ENCODE data around the gene ACSS3. TPM values are rescaled to one million over a fixed set of nuclear protein-coding genes. Genes with fewer than 3 reads are reported as not detected.
A peak's percentile ranks its signal among the peaks of the same experiment; 100 is the strongest.

Gene ACSS3
- polyA plus RNA-seq, 1 of the 3 experiments (the other 2 are of a cell fraction) = 0.02 TPM

DNA sequence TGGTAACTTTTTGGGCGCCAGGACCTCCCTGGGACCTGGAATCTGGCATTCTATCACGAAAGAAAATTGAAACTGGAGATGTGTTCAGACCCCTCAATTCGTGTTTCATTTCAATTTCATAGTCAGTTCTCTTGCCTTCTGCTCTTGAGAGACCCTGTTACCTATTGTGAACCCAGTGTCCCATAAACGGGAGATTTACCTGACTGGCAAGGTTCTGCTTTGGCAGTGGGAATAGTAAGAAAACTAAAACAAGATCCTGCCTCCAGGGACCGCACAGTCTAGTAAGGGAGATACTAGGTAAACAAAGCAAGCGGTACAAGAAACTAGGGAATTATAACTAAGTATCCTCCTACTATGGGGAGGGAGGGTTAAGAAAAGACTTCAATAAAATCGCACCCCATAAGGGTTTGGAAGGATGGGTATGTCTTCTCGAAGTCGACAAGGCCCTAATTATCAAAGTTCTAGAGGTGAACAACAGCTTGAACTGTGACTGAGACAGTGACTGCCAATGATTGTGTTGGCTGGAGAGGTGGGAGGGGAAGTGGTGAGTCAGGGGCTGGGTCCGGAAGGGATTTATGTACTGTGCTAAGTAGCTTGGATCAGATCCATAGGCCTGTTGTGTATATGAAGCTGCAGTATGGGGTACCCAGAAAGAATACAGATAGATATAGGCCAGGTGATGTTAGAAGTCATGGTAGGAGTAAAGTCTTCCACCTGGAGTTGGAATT, 754 bp downstream of the ACSS3 start:
- Histone ChIP-seq H3K36me3 (replicated peaks in 1 of 2; ENCODE audit: control insufficient read depth in 1 of 2, insufficient read depth in 2 of 2, low read length in 1 of 2) (no peaks in the 10 kb centered on the region), H3K4me3 (ENCODE audit: low read depth in 2 of 2, low read length in 1 of 2) (peak overlapping the region in 1 of 2 experiments; percentile 29; a peak in 1 of 4 replicates), H3K9me3 (no peaks in the 10 kb centered on the region), H3K9me2 (no peaks in the 10 kb centered on the region), H3K79me2 (ENCODE audit: insufficient read depth) (no peaks in the 10 kb centered on the region), H3K9ac (no peak overlapping the region), H4K20me1 (ENCODE audit: insufficient read depth) (no peaks in the 10 kb centered on the region), H3K27me3 (ENCODE audit: insufficient read depth) (peaks cover 34% of the 10 kb centered on the region), H3K4me1 (ENCODE audit: control insufficient read depth in 1 of 2, insufficient read depth in 2 of 2, low read depth in 1 of 2, low read length in 1 of 2) (no peaks in the 10 kb centered on the region; a peak in 1 of 4 replicates), H2AFZ (ENCODE audit: low read depth) (no peak overlapping the region), H3F3A (replicated peaks; ENCODE audit: insufficient read depth) (no peaks in the 10 kb centered on the region), H3K27ac (ENCODE audit: low read depth in 2 of 2, low read length in 1 of 2) (no peak overlapping the region), H3K4me2 (no peak overlapping the region; the same call in 1 of the 2 replicates)
- 14% methylated on average over 10 of the region's 10 CpGs for WGBS (ENCODE audit: low lambda C conversion rate)
- ChIA-PET POLR2A (no interaction called here), CTCF (no interaction called here)
- DNase-seq = no peak
- TF ChIP-seq SMC3 (IDR thresholded peaks at IDR 0.05; ENCODE audit: low read depth, low read length) (no peak), EZH2phosphoT487 (IDR thresholded peaks at IDR 0.05; ENCODE audit: borderline replicate concordance, low read depth) (no peak)

DNA sequence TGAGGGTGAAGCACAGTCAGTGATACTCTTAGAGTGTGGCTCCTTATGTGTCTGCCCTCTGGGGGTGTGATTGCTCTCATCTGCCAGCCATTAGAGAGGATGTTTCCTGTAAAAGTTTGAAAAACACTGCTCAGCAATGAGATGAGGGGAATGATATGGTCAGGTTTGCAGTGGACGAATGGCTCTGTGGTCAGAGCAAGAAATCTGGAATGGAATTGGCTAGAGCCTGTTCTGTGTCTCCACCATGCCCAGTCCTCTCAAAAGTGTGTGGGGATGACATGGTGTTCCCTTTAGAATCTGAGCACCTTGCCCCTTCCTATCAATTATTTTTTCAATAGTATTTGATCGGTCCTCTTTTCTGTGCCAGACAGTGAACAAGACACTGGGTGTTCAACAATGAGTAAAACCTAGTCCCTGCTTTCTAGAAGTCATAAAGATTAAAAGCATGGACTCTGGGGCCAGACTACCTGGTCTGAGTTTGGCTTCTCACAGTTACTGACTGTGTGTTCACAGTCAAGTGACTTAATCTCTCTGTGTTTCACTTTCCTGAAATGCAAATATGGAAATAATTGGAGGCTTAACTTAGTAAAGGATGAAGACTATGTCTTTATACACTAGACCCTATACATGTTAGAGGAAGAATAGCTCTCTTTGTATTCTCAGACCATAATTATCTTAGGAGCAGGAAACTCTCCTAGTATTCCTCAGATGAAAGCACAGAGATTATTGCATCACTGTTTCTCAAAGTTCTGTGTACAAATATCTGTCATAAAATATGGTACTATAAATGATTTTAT, 1.6 kb downstream of the ACSS3 start:
- DNase-seq = no peak
- no peaks in the 10 kb centered on the region for H3K79me2 ChIP-seq (ENCODE audit: insufficient read depth)
- no peak overlapping the region for H3K27ac ChIP-seq (ENCODE audit: low read depth in 2 of 2, low read length in 1 of 2)
- ChIA-PET CTCF (no interaction called here), POLR2A (no interaction called here)
- H3K4me2 ChIP-seq = no peak overlapping the region
- no peak overlapping the region for H2AFZ ChIP-seq (ENCODE audit: low read depth)
- peaks cover 28% of the 10 kb centered on the region for H3K27me3 ChIP-seq (ENCODE audit: insufficient read depth)
- H3K36me3 ChIP-seq (replicated peaks in 1 of 2; ENCODE audit: control insufficient read depth in 1 of 2, insufficient read depth in 2 of 2, low read length in 1 of 2) = no peaks in the 10 kb centered on the region
- H3K4me3 ChIP-seq (ENCODE audit: low read depth in 2 of 2, low read length in 1 of 2) = no peak overlapping the region
- H3K9me2 ChIP-seq = no peaks in the 10 kb centered on the region
- no peaks in the 10 kb centered on the region; a peak in 1 of 4 replicates for H3K4me1 ChIP-seq (ENCODE audit: control insufficient read depth in 1 of 2, insufficient read depth in 2 of 2, low read depth in 1 of 2, low read length in 1 of 2)
- H3K9ac ChIP-seq = no peak overlapping the region
- H3K9me3 ChIP-seq = no peaks in the 10 kb centered on the region
- WGBS (ENCODE audit: low lambda C conversion rate) = 4% methylated on average over 2 of the region's 2 CpGs
- H4K20me1 ChIP-seq (ENCODE audit: insufficient read depth) = no peaks in the 10 kb centered on the region
- no peaks in the 10 kb centered on the region for H3F3A ChIP-seq (replicated peaks; ENCODE audit: insufficient read depth)
- no peak for TF ChIP-seq USF1 (IDR thresholded peaks at IDR 0.05; ENCODE audit: borderline replicate concordance, low read depth)
- no peak for TF ChIP-seq REST (IDR thresholded peaks at IDR 0.05; ENCODE audit: low read depth, low read length)
- TF ChIP-seq, protein P1, sequence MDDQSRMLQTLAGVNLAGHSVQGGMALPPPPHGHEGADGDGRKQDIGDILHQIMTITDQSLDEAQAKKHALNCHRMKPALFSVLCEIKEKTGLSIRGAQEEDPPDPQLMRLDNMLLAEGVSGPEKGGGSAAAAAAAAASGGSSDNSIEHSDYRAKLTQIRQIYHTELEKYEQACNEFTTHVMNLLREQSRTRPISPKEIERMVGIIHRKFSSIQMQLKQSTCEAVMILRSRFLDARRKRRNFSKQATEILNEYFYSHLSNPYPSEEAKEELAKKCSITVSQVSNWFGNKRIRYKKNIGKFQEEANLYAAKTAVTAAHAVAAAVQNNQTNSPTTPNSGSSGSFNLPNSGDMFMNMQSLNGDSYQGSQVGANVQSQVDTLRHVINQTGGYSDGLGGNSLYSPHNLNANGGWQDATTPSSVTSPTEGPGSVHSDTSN (IDR thresholded peaks at IDR 0.05) = no peak
- TF ChIP-seq, protein P2, sequence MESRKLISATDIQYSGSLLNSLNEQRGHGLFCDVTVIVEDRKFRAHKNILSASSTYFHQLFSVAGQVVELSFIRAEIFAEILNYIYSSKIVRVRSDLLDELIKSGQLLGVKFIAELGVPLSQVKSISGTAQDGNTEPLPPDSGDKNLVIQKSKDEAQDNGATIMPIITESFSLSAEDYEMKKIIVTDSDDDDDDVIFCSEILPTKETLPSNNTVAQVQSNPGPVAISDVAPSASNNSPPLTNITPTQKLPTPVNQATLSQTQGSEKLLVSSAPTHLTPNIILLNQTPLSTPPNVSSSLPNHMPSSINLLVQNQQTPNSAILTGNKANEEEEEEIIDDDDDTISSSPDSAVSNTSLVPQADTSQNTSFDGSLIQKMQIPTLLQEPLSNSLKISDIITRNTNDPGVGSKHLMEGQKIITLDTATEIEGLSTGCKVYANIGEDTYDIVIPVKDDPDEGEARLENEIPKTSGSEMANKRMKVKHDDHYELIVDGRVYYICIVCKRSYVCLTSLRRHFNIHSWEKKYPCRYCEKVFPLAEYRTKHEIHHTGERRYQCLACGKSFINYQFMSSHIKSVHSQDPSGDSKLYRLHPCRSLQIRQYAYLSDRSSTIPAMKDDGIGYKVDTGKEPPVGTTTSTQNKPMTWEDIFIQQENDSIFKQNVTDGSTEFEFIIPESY (IDR thresholded peaks at IDR 0.05; ENCODE audit: borderline replicate concordance, low read depth) = no peak
- no peak for TF ChIP-seq CHD2 (IDR thresholded peaks at IDR 0.05; ENCODE audit: low read length, partially characterized antibody)
- no peak for TF ChIP-seq FOSL2 (IDR thresholded peaks at IDR 0.05; ENCODE audit: borderline replicate concordance, low read depth)
- no peak for TF ChIP-seq NFIC (IDR thresholded peaks at IDR 0.05; ENCODE audit: borderline replicate concordance)
- no peak for TF ChIP-seq USF2 (IDR thresholded peaks at IDR 0.05; ENCODE audit: borderline replicate concordance, low read depth, low read length)
- no peak for TF ChIP-seq TCF12 (IDR thresholded peaks at IDR 0.05)
- TF ChIP-seq RAD21 (IDR thresholded peaks at IDR 0.05; ENCODE audit: low read length) = no peak
- TF ChIP-seq SIN3A (IDR thresholded peaks at IDR 0.05; ENCODE audit: borderline replicate concordance, low read depth, low read length) = no peak
- no peak for TF ChIP-seq MEF2A (IDR thresholded peaks at IDR 0.05; ENCODE audit: borderline replicate concordance, low read depth)
- no peak for TF ChIP-seq EP300 (IDR thresholded peaks at IDR 0.05; ENCODE audit: borderline replicate concordance in 1 of 2, low read depth in 1 of 2, low read length in 1 of 2)
- TF ChIP-seq RXRA (IDR thresholded peaks at IDR 0.05; ENCODE audit: borderline replicate concordance, low read depth) = no peak
